Aorta (tissue), 5 donors: ENCODE measurements around the gene ATIC. TPM values are rescaled to one million over a fixed set of nuclear protein-coding genes. Genes with fewer than 3 reads are reported as not detected.

Experiments
- ATAC-seq: fragments of 200-7000 bp; cut with Tn5 transposase; one replicate; pipeline ENCODE4 v1.9.1; 2022; ENCODE audit warnings: moderate library complexity; ENCODE audit not compliant: low FRiP score
- DNase-seq, 2 donors: peaks; one replicate each; pipeline ENCODE4 v3.0.0-alpha.2; 2020
- H3K27ac ChIP-seq, 2 donors: one replicate each; pipeline ENCODE4 v1.5.1; 2013; ENCODE audit warnings: low read length in 2 of 2, mild to moderate bottlenecking in 2 of 2, moderate library complexity in 2 of 2, control low read depth in 1 of 2, inconsistent platforms in 1 of 2, low read depth in 1 of 2
- H3K27me3 ChIP-seq, 2 donors: one replicate each; pipeline ENCODE4 v1.6.1; 2013; ENCODE audit warnings: control low read depth in 1 of 2, low read length in 1 of 2, mild to moderate bottlenecking in 1 of 2, moderate library complexity in 1 of 2; ENCODE audit not compliant: insufficient read depth in 2 of 2, control insufficient read depth in 1 of 2
- H3K36me3 ChIP-seq, 2 donors: one replicate each; pipeline ENCODE4 v1.6.1; 2013; ENCODE audit warnings: control low read depth in 1 of 2, low read length in 1 of 2, mild to moderate bottlenecking in 1 of 2; ENCODE audit not compliant: insufficient read depth in 2 of 2, control insufficient read depth in 1 of 2
- H3K4me1 ChIP-seq, 2 donors: one replicate each; pipeline ENCODE4 v1.6.1; 2013; ENCODE audit warnings: low read length in 2 of 2, control low read depth in 1 of 2, mild to moderate bottlenecking in 1 of 2, moderate library complexity in 1 of 2; ENCODE audit not compliant: insufficient read depth in 2 of 2, control insufficient read depth in 1 of 2
- H3K4me3 ChIP-seq, 2 donors: one replicate each; pipeline ENCODE4 v1.5.1; 2013; ENCODE audit warnings: low read length in 2 of 2, control low read depth in 1 of 2, mild to moderate bottlenecking in 1 of 2
- H3K9me3 ChIP-seq: one replicate; pipeline ENCODE4 v1.6.1; 2013; ENCODE audit warnings: mild to moderate bottlenecking, low read length; ENCODE audit not compliant: control insufficient read depth
- WGBS, 2 donors: extraction: QIAGEN DNeasy Blood & Tissue Kit; methylation state at CpG; one replicate each; pipeline ENCODE4 v1.1.7; 2013; 5-methylcytosine and 5-hydroxymethylcytosine counted together
- intact Hi-C, 2 donors: fragments of 100-400 bp; cut with DNase I; formaldehyde crosslinking; loops; one replicate each; pipeline versions ENCODE4 v1.14.2 to v1.15.0; 2022
- polyA plus RNA-seq, 2 donors: library from polyadenylated mRNA; stranded (reverse); fragments of 200-250 nt; gene quantifications; one replicate each; pipeline ENCODE4 v1.2.3, GENCODE V29; 2013
- total RNA-seq, 2 donors: library from RNA; stranded (reverse); fragmentation: NEBNext Ultra II Directional; extraction: Animal tissue kit (Norgen Biotek cat#: 25700); gene quantifications; one replicate each; pipeline ENCODE4 v1.2.1, GENCODE V29; 2021
- donor health status: healthy with polysubstance abuse.
- donor health status: Bipolar disorder and iron deficiency.
- donor health status: DM: no; HTN: no; CAD: no.
- donor health status: DM: no; HTN: no; CAD: no.
- donor health status: DM: yes; HTN: yes; CAD: no.

ATIC gene
- total and polyA plus RNA-seq, 4 donors = 40.3 to 66.2 (median 43.3) TPM

GRCh38 chr2:215391531-215391930 lies 79.7 kb downstream of the ATIC start:
- DNase-seq (no peak), ATAC-seq (no peak)
- H3K36me3 ChIP-seq = peaks cover 27 to 28% of the 10 kb centered on the region in 2 donors
- no peak overlapping the region for H3K27ac ChIP-seq
- H3K27me3 ChIP-seq = no peaks in the 10 kb centered on the region
- H3K4me1 ChIP-seq = no peaks in the 10 kb centered on the region
- no peaks in the 10 kb centered on the region for H3K9me3 ChIP-seq
- 81 to 83% methylated on average over 5 of the region's 5 CpGs for WGBS, 2 donors
- no peak overlapping the region for H3K4me3 ChIP-seq
- intact Hi-C loops = no loop called here

GRCh38 chr2:215392164-215392563 lies 80.3 kb downstream of the ATIC start:
- DNase-seq (no peak), ATAC-seq (no peak)
- Histone ChIP-seq H3K4me1 (no peaks in the 10 kb centered on the region), H3K9me3 (no peaks in the 10 kb centered on the region), H3K27ac (no peak overlapping the region), H3K36me3 (peaks cover 28 to 32% of the 10 kb centered on the region in 2 donors), H3K4me3 (no peak overlapping the region), H3K27me3 (no peaks in the 10 kb centered on the region)
- intact Hi-C loops = no loop called here

GRCh38 chr2:215392687-215393270 lies 80.9 kb downstream of the ATIC start:
- intact Hi-C loops = no loop called here
- DNase-seq (no peak), ATAC-seq (no peak)
- WGBS, 2 donors = 85 to 86% methylated on average over 12 of the region's 12 CpGs
- Histone ChIP-seq H3K27ac (no peak overlapping the region), H3K36me3 (peaks cover 28 to 32% of the 10 kb centered on the region in 2 donors), H3K27me3 (no peaks in the 10 kb centered on the region), H3K4me1 (no peaks in the 10 kb centered on the region), H3K9me3 (no peaks in the 10 kb centered on the region), H3K4me3 (no peak overlapping the region)

GRCh38 chr2:215394102-215394805 lies 82.4 kb downstream of the ATIC start:
- no peak overlapping the region for H3K27ac ChIP-seq
- WGBS, 2 donors = 61% methylated on average over 7 of the region's 7 CpGs
- DNase-seq = no peak
- H3K4me3 ChIP-seq = no peak overlapping the region
- peaks cover 22 to 34% of the 10 kb centered on the region in 2 donors for H3K36me3 ChIP-seq
- no peaks in the 10 kb centered on the region for H3K27me3 ChIP-seq
- H3K9me3 ChIP-seq = no peaks in the 10 kb centered on the region
- no peaks in the 10 kb centered on the region for H3K4me1 ChIP-seq
- no peak for ATAC-seq
- intact Hi-C loops = no loop called here

- intact Hi-C loops = no loop called here
- Histone ChIP-seq H3K27ac (no peak overlapping the region), H3K27me3 (no peaks in the 10 kb centered on the region), H3K36me3 (peaks cover 17 to 28% of the 10 kb centered on the region in 2 donors), H3K9me3 (no peaks in the 10 kb centered on the region), H3K4me1 (no peaks in the 10 kb centered on the region), H3K4me3 (no peak overlapping the region)
- no peak for DNase-seq
- 54 to 62% methylated on average over 5 of the region's 5 CpGs for WGBS, 2 donors
- ATAC-seq = no peak
Observed at GRCh38 chr2:215395687-215396460, 84.0 kb downstream of the ATIC start.

- no peak overlapping the region for H3K4me3 ChIP-seq
- ATAC-seq (peak; percentile 67), DNase-seq (no peak)
- H3K9me3 ChIP-seq = no peaks in the 10 kb centered on the region
- intact Hi-C loops = no loop called here
- WGBS, 2 donors = 34 to 48% methylated on average over 2 of the region's 2 CpGs
- peaks cover 15 to 28% of the 10 kb centered on the region in 2 donors for H3K36me3 ChIP-seq
- peak overlapping the region in 1 of 2 donors; percentile 21 for H3K27ac ChIP-seq
- H3K4me1 ChIP-seq = no peaks in the 10 kb centered on the region
- no peaks in the 10 kb centered on the region for H3K27me3 ChIP-seq
Observed at GRCh38 chr2:215396595-215397313, 84.9 kb downstream of the ATIC start.

- Histone ChIP-seq H3K9me3 (no peaks in the 10 kb centered on the region), H3K36me3 (peaks cover 12 to 24% of the 10 kb centered on the region in 2 donors), H3K4me3 (no peak overlapping the region), H3K4me1 (no peaks in the 10 kb centered on the region), H3K27ac (no peak overlapping the region), H3K27me3 (no peaks in the 10 kb centered on the region)
- intact Hi-C loops = no loop called here
- no peak for DNase-seq
- WGBS, 2 donors = 23 to 25% methylated on average over 9 of the region's 9 CpGs
- ATAC-seq = peak; percentile 13
Observed at GRCh38 chr2:215397632-215398341, 85.9 kb downstream of the ATIC start.

GRCh38 chr2:215399067-215399716 lies 87.3 kb downstream of the ATIC start:
- intact Hi-C loops = no loop called here
- ATAC-seq = no peak
- Histone ChIP-seq H3K9me3 (no peaks in the 10 kb centered on the region), H3K27ac (no peak overlapping the region), H3K27me3 (no peaks in the 10 kb centered on the region), H3K4me3 (no peak overlapping the region), H3K36me3 (peaks cover 7 to 19% of the 10 kb centered on the region in 2 donors), H3K4me1 (no peaks in the 10 kb centered on the region)
- no peak for DNase-seq
- WGBS, 2 donors = 69 to 72% methylated on average over 3 of the region's 3 CpGs
